ENCODE measurements around the gene SLC23A3.

The SLC23A3 gene

GRCh38 chr2:219120082-219120481 lies 49.7 kb downstream of the SLC23A3 start:
- TF ChIP-seq CTCF (IDR thresholded peaks at IDR 0.05; ENCODE audit: insufficient read depth, low read depth, low read length, missing control alignments) = no peak
- DNase-seq (ENCODE audit: low read depth) = no peak
- H3K4me3 ChIP-seq (ENCODE audit: low read depth, low read length) = no peak overlapping the region

GRCh38 chr2:219119422-219120043 lies 50.3 kb downstream of the SLC23A3 start:
- TF ChIP-seq CTCF (IDR thresholded peaks at IDR 0.05; ENCODE audit: insufficient read depth, low read depth, low read length, missing control alignments) = peak; percentile 64
- H3K4me3 ChIP-seq (ENCODE audit: low read depth, low read length) = no peak overlapping the region
- DNase-seq (ENCODE audit: low read depth) = peak; percentile 62

- H3K4me3 ChIP-seq (ENCODE audit: low read depth, low read length) = no peak overlapping the region
- no peak for DNase-seq (ENCODE audit: low read depth)
- no peak for TF ChIP-seq CTCF (IDR thresholded peaks at IDR 0.05; ENCODE audit: insufficient read depth, low read depth, low read length, missing control alignments)
Measured at GRCh38 chr2:219118504-219118903, 51.3 kb downstream of the SLC23A3 start.

- no peak for DNase-seq (ENCODE audit: low read depth)
Measured at GRCh38 chr2:219116776-219117646, 52.8 kb downstream of the SLC23A3 start.

GRCh38 chr2:219112651-219113338 lies 57.0 kb downstream of the SLC23A3 start:
- no peak for TF ChIP-seq CTCF (IDR thresholded peaks at IDR 0.05; ENCODE audit: insufficient read depth, low read depth, low read length, missing control alignments)

More at GRCh38 chr2:219116776-219117646, 52.8 kb downstream of the SLC23A3 start:
- no peak for TF ChIP-seq CTCF (IDR thresholded peaks at IDR 0.05; ENCODE audit: insufficient read depth, low read depth, low read length, missing control alignments)
- no peak overlapping the region for H3K4me3 ChIP-seq (ENCODE audit: low read depth, low read length)

GRCh38 chr2:219112062-219112406 lies 57.8 kb downstream of the SLC23A3 start:
- no peak for TF ChIP-seq CTCF (IDR thresholded peaks at IDR 0.05; ENCODE audit: insufficient read depth, low read depth, low read length, missing control alignments)
- H3K4me3 ChIP-seq (ENCODE audit: low read depth, low read length) = no peak overlapping the region
- no peak for DNase-seq (ENCODE audit: low read depth)

More at GRCh38 chr2:219112651-219113338, 57.0 kb downstream of the SLC23A3 start:
- DNase-seq (ENCODE audit: low read depth) = no peak
- no peak overlapping the region for H3K4me3 ChIP-seq (ENCODE audit: low read depth, low read length)

Measured in GM12865 (cell line).